GM13977 (cell line): ENCODE measurements around the gene ATP2A3.

Source experiments
- DNase-seq: peaks from one replicate; pipeline ENCODE4 v3.0.0; 2012; ENCODE audit warnings: low spot score
- in situ Hi-C: fragments of 300-500 bp; cut with MboI; formaldehyde crosslinking; loops from one replicate; pipeline ENCODE4 v1.12.0; 2022; ENCODE audit warnings: low sequenced_read_pairs, low pct_unique_long_range_greater_than_20kb, mixed read lengths, inconsistent platforms; ENCODE audit not compliant: unreplicated experiment
- TF ChIP-seq, protein P1 (sequence below): IDR thresholded peaks from 2 replicates; pipeline ENCODE4 v1.5.1; 2012; ENCODE audit warnings: mild to moderate bottlenecking, control low read depth; ENCODE audit not compliant: insufficient read depth; ENCODE audit errors: extremely low read depth, missing control alignments

Gene ATP2A3

GRCh38 chr17:3986270-3986938, 22.2 kb upstream of the ATP2A3 start:
- TF ChIP-seq, protein P1, sequence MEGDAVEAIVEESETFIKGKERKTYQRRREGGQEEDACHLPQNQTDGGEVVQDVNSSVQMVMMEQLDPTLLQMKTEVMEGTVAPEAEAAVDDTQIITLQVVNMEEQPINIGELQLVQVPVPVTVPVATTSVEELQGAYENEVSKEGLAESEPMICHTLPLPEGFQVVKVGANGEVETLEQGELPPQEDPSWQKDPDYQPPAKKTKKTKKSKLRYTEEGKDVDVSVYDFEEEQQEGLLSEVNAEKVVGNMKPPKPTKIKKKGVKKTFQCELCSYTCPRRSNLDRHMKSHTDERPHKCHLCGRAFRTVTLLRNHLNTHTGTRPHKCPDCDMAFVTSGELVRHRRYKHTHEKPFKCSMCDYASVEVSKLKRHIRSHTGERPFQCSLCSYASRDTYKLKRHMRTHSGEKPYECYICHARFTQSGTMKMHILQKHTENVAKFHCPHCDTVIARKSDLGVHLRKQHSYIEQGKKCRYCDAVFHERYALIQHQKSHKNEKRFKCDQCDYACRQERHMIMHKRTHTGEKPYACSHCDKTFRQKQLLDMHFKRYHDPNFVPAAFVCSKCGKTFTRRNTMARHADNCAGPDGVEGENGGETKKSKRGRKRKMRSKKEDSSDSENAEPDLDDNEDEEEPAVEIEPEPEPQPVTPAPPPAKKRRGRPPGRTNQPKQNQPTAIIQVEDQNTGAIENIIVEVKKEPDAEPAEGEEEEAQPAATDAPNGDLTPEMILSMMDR = no peak
- no peak for DNase-seq
- in situ Hi-C loops = no loop called here

GRCh38 chr17:3985846-3986245, 21.6 kb upstream of the ATP2A3 start:
- in situ Hi-C loops = no loop called here
- TF ChIP-seq, protein P1 = no peak
- DNase-seq = no peak

DNA sequence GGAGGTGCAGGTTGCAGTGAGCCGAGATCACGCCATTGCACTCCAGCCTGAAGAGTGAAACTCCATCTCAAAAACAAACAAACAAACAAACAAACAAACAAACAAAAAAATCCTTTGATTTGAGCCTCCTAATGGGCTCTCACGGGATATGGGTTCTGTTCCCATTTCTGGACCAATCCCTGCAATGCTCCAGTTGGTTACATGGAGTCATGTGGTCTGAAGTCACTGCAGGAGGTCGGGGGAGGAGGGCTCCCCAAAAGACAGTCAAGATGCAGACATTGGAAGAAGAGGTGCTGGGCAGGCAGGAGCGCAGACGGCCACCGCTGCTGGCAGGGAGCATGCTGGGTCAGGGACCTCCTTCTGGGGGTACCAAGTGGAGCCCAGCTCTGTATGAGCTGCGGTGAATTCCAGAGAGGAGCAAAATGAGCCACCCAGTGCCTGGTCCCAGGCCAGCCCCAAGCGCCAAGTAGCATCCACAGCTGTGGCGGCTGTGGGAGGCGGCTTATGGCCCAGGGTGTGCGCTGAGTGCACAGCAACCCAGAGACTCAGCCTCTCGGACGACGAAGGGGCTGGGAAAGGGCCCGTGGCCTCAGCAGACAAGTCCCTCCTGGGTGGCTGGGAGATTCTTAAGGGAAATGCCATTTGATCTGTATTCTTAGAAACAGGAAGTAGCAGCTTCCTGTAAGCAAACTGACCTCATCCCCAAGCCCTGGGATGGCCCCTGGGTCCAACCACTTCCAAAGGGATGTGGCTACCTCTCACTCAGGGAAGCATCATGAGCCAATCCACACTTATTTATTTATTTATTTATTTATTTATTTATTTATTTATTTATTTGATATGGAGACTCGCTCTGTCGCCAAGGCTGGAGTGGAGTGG, 19.6 kb upstream of the ATP2A3 start:
- TF ChIP-seq, protein P1 = no peak
- in situ Hi-C loops = no loop called here
- DNase-seq = no peak

GRCh38 chr17:3982541-3983017, 18.3 kb upstream of the ATP2A3 start:
- DNase-seq = no peak
- TF ChIP-seq, protein P1 = no peak
- in situ Hi-C loops = no loop called here

GRCh38 chr17:3982113-3982512, 17.9 kb upstream of the ATP2A3 start:
- DNase-seq = no peak
- TF ChIP-seq, protein P1 = no peak
- in situ Hi-C loops = no loop called here

DNA sequence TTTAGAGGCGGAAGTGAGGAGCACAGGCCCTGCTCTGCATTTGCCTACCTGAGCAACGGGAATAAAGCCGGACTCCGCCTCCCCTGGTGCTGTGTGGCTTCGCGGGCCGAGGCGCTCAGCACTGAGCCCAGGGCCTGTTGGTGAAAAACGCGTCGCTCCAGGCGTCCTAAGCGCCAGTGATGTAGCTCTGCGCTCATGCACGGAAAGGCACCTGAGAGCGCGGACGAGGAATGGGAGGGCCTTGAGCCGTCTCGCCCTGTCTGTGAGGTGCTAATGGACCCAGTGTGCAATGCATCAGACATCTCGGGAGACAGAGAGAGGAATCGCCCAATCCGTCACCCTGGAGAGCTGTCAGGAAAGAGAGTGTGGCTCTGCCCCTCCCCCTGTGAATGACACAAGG, 17.2 kb upstream of the ATP2A3 start:
- in situ Hi-C loops = no loop called here
- no peak for DNase-seq

More for the DNA sequence above, 17.2 kb upstream of the ATP2A3 start:
- TF ChIP-seq, protein P1 = no peak
